ENCODE measurements around the gene CYFIP2. TPM values are rescaled to one million over a fixed set of nuclear protein-coding genes. Genes with fewer than 3 reads are reported as not detected.

Gene CYFIP2
- total RNA-seq, 1 donor from 2014 or later = 471 TPM

- intact Hi-C loops (cut with micrococcal nuclease) = no loop called here
- CTCF ChIA-PET = interaction anchor here (1.2 to 1.3 kb wide), 2 partner anchors 10 to 12 kb away, joined by 4 to 6 read pairs; a partner anchor contains a TSS
- Mint-ChIP-seq H3K4me3 (no peak overlapping the region), H3K4me1 (peaks cover 20% of the 10 kb centered on the region), H3K9me3 (no peaks in the 10 kb centered on the region), H3K27me3 (no peaks in the 10 kb centered on the region), H3K36me3 (ENCODE audit: low read depth) (peaks cover 91% of the 10 kb centered on the region), H3K27ac (no peak overlapping the region)
- POLR2A ChIA-PET = no interaction called here
- DNase-seq (no peak), ATAC-seq (ENCODE audit: low read depth) (no peak)
- no peak for TF ChIP-seq CTCF (IDR thresholded peaks at IDR 0.05)
These were observed 88.9 kb downstream of the CYFIP2 start for GRCh38 chr5:157354800-157355199.

GRCh38 chr5:157356576-157356975 is 90.7 kb downstream of the CYFIP2 start:
- Mint-ChIP-seq H3K9me3 (no peaks in the 10 kb centered on the region), H3K4me1 (peaks cover 7% of the 10 kb centered on the region), H3K27ac (peak overlapping the region; percentile 4), H3K36me3 (ENCODE audit: low read depth) (peaks cover 92% of the 10 kb centered on the region), H3K4me3 (no peak overlapping the region), H3K27me3 (no peaks in the 10 kb centered on the region)
- TF ChIP-seq CTCF (IDR thresholded peaks at IDR 0.05) = no peak
- CTCF ChIA-PET = interaction anchor here (0.9 to 1.6 kb wide), 3 partner anchors 14 to 387 kb away, joined by 3 to 5 read pairs (median 3); partner anchors contain the start of gene LSM11
- DNase-seq (no peak), ATAC-seq (ENCODE audit: low read depth) (no peak)
- POLR2A ChIA-PET = no interaction called here
- intact Hi-C loops (cut with micrococcal nuclease) = no loop called here

- peaks cover 94% of the 10 kb centered on the region for H3K36me3 Mint-ChIP-seq (ENCODE audit: low read depth)
- H3K4me3 Mint-ChIP-seq = no peak overlapping the region
- TF ChIP-seq CTCF (IDR thresholded peaks at IDR 0.05) = no peak
- ChIA-PET POLR2A (no interaction called here), CTCF (interaction anchor here (1.1 to 1.6 kb wide), 2 partner anchors 15 to 106 kb away, joined by 3 read pairs; no protein-coding TSS in a partner anchor)
- DNase-seq (no peak), ATAC-seq (ENCODE audit: low read depth) (no peak)
- intact Hi-C loops (cut with micrococcal nuclease) = no loop called here
- no peaks in the 10 kb centered on the region for H3K9me3 Mint-ChIP-seq
- H3K27me3 Mint-ChIP-seq = no peaks in the 10 kb centered on the region
- H3K4me1 Mint-ChIP-seq = peaks cover 6% of the 10 kb centered on the region
- H3K27ac Mint-ChIP-seq = no peak overlapping the region
These were observed 91.9 kb downstream of the CYFIP2 start for GRCh38 chr5:157357823-157358222.

GRCh38 chr5:157358871-157359270 is 92.9 kb downstream of the CYFIP2 start:
- ChIA-PET CTCF (interaction anchor here (1.1 kb wide), 1 partner anchor 16 kb away, joined by 3 read pairs; no protein-coding TSS in a partner anchor), POLR2A (no interaction called here)

More at GRCh38 chr5:157358871-157359270, 92.9 kb downstream of the CYFIP2 start:
- TF ChIP-seq CTCF (IDR thresholded peaks at IDR 0.05) = no peak
- Mint-ChIP-seq H3K36me3 (ENCODE audit: low read depth) (peaks cover 96% of the 10 kb centered on the region), H3K9me3 (no peaks in the 10 kb centered on the region), H3K27me3 (no peaks in the 10 kb centered on the region), H3K4me3 (no peak overlapping the region), H3K4me1 (peaks cover 6% of the 10 kb centered on the region), H3K27ac (no peak overlapping the region)
- intact Hi-C loops (cut with micrococcal nuclease) = no loop called here
- ATAC-seq (ENCODE audit: low read depth) = no peak
- no peak for DNase-seq
